HG02588 (cell line): ENCODE results near the gene CUEDC2.

ENCODE experiments used
- ATAC-seq: cut with Tn5 transposase; IDR thresholded peaks from one replicate; pipeline ENCODE4 v1.9.1; 2021; ENCODE audit warnings: mild to moderate bottlenecking, moderate library complexity; ENCODE audit not compliant: unreplicated experiment

CUEDC2 gene

DNA sequence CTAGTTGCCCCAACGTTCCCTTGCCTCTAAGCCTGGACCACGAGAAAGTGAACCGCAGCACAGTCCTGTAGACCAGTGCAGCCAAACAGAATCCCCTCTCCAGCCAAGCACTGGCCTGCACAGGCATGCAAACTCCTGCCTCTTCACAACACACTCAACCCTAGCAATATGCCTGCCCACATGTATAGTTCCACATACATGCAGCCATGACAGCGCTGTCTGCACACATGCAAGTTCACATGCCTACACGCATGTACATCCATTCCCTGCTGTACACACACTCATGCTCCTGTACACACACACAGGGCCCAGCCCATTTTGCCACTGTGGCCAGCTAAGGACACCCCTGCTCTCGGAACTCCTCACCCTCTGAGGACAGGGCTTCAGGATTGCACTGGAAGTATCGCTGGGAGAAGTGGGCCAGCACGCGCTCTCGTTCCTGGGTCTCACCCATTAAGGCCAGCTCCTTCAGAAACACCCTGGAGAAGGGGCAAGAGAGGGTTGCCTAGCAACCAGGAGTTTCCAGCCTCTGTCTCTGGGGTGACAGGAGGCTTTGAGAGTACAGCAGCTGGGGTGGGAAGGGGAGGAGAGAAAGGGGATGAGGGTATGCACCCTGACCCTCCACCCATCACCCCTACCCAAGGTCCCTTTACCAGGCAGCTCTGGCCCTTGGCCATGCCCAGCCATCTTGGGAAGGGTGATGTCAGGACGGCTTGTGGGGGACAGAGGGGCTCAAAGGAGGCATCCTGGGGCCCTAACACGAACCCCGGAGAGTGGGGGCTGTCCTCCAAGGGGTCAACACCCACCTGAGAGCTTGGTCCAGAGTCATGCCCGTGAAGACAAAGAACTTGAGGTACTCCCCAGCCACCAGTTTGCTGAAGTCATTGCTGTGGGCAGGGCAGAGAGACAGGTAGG lies 20.8 kb downstream of the CUEDC2 start:
- no peak for ATAC-seq

DNA sequence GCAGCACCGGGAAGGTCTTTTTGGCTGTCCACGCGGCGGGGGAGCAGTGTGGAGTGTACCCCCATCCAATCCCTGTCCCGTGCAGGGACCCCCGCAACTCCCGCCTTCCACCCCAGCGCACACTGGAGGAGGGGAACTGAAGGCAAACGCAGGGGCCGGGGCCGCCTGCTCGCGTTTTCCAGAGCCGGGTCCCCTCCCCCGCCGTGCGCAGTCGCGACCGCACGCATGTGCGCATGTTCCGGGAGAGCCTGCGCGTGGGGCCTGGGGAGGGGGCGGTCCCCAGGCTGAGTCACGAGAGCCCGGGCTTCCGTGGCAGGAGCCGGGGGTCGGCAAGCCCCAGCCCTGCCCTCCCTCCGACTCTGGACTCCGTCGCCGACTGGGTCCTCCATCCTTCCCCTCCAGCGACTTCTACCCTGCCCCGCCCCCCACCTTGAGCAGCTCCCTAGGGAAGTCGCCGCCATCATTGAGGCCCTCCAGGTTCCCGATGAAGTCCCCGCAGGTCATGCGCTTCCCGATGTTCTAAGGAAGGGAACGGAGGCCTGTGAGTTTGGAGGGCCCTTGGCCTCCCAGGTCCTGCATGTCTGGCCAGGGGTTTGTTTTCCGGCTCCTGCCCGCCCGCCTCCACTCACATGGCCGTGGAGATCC lies 21.8 kb downstream of the CUEDC2 start:
- ATAC-seq, result no peak

DNA sequence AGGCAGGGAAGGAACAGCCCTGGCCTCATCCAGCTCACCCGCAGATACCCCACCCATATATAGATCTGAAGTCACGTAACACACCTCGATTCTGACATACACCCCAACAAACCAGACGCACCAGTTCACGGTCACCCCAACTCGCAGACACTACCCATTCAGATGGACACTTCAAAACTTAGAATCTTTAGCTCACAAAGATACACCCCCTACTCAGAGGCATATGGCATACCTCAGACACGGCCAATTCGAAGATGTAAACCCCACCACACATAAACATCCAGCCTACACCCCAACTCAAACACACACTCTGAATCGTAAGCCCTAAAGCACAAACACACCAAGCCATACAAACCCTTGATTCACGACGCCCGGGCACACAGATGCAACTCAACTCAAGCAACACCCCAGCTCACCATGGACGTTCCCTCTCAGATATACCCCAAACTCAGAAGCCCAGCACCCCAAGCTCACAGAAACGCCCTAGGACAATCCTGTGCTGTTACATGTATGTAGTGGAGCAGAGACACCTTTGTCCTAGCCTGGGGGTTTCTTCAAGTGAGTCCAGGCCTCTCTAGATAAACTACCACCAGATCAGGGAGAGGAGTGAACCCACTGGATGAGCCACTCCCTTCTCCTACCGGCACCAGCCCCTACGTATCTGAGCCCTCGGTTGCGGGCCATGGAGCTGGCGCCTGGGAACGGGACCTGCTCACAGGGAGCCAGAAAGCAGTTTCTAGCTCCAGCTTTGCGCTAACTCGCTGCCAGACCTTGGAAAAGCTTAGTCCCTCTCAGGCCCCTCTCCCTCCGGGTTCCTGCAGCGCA lies 22.6 kb downstream of the CUEDC2 start:
- ATAC-seq, result no peak

GRCh38 chr10:102408728-102409603 lies 23.4 kb downstream of the CUEDC2 start:
- no peak for ATAC-seq

GRCh38 chr10:102408131-102408727 lies 24.1 kb downstream of the CUEDC2 start:
- no peak for ATAC-seq

- ATAC-seq, result no peak
Measured at GRCh38 chr10:102407425-102408130, 24.8 kb downstream of the CUEDC2 start.

DNA sequence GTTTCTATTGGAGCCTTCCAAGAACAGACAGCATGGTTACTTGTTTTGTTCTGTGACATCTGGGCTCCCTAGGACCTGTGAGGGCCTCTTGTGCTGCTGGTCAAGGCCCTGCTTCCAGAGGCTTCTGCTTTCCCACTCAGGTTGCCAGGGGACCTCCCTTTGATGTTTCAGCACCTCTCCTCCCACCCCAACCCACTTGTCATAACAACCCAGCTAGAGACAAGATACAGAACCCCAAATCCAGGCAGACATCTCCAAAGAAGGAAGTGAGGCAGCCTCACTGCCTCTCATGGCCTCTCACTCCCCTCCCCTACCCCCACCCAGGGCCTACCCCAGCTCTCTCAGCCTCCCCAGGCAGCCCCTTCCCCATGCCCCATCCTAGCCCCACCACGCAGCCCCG lies 25.6 kb downstream of the CUEDC2 start:
- no peak for ATAC-seq

DNA sequence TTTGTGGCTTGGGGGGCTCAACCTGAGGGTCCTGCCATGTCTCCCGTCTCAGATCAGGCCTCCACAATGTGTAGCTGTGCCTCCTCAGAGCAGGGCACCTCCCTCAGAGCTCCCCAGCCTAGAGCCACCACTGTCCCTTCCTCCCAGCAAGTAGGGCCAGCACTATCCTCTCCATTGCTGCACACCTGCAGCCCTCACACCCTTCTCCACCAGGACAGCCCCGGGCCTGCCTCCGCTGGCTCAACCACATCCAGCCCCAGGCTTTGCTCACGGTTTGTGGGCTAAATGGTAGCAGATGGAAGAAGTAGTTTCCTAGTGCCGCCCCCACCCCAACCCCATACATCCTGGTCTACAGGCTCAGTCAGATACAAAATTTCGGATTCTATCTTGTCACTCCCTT lies 26.7 kb downstream of the CUEDC2 start:
- ATAC-seq, result no peak

DNA sequence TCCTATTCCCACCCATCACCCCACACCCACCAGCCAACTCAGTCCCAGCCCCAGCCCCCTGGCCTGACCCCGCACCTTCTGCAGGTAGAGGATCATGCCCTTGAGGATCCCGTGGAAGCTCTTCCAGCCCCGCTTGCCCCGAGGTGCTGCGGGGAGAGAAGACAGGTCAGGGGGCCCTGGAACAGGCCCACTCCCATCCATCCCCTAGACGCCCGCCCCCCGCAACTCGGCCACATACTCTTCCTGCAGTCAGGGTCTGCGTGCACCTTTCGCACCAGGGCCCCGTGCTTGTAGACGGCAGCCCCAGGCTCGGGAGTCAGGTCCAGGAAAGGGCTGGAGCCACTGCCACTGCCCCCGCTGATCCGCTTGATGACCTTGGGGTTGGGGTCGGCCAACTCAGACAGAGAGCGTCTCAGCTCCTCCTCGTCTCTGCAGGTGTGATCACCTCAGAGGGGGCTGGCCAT lies 27.2 kb downstream of the CUEDC2 start:
- no peak for ATAC-seq

DNA sequence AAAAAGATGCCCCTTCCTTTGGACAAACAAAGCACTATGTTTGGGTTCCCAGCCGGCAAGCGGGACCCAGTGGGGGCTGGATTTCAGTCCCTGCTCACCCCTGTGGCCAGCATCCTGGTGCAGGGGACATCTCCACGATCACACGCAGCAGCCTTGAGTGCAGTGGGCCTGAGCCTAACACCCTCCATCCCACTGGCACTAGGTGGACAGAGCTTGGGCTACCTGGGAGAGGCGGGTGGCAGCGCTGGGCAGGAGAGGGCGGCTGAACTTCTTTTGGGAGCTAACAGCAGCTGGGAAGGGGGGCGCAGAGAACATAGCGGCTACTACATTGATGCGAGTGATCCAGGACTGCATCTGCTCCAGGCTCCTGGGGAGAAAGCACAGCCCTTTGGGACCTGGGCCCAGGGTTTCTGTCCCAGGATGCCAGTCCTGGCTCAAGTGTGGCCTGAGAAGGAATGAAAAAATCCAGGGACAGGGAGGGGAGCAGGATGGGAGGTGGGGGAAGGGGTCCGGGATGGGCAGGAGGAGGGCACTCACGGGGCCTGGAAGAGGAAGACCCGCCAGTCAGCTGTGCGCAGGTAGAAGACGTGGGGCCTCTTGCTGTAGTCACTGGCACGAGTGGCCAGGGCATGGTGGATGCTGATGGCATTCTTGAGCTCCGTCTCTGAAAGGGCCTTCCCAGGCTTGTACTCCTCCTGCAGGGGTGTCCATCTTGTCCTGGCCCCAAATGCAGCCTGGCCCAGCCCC lies 27.8 kb downstream of the CUEDC2 start:
- ATAC-seq, result no peak

- no peak for ATAC-seq
Measured at GRCh38 chr10:102403115-102403514, 29.3 kb downstream of the CUEDC2 start.

DNA sequence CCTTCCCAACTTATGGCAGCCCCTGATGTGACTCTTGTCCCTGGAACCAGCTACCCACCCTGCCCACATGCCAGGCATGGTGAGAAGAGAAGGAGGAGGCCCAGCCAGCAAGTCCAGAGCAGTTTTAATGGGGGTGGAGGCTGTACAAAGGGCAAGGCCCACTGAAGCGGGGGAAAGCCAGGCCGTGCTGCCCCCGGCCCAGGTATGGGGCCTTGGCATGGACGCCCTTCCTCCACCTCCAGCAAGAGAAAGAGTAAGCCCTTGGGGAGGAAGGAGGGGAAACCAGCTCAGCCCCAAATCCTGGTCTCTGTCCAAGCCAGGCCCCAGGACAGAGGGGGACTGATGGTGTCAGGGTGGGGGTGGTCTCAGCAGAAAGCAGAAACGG lies 29.9 kb downstream of the CUEDC2 start:
- no peak for ATAC-seq

GRCh38 chr10:102401735-102402511 lies 30.5 kb downstream of the CUEDC2 start:
- ATAC-seq, result no peak

DNA sequence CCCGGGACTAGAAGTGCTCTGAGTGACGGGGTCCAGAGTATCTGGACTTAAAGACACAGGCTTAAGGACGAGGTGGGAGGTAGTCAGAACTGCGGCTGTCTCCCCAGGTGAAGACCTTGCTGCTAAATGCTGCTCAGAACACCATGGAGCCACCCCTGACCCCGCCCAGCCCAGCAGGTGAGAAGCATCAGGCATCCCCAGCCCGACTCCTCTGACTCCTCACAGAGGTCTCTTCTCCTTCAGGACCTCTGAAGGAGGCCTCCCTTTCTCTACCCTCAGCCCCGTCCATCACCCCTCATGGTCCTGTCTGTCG lies 31.1 kb downstream of the CUEDC2 start:
- no peak for ATAC-seq

GRCh38 chr10:102400598-102401341 lies 31.6 kb downstream of the CUEDC2 start:
- ATAC-seq, result no peak

DNA sequence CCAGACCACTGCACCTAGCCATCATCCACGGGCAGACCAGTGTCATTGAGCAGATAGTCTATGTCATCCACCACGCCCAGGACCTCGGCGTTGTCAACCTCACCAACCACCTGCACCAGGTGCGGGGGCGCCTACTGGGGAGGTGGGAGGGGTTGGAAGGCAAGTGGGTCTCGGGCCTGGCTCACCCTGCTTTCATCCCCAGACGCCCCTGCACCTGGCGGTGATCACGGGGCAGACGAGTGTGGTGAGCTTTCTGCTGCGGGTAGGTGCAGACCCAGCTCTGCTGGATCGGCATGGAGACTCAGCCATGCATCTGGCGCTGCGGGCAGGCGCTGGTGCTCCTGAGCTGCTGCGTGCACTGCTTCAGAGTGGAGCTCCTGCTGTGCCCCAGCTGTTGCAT lies 32.3 kb downstream of the CUEDC2 start:
- no peak for ATAC-seq

GRCh38 chr10:102399217-102400021 lies 33.0 kb downstream of the CUEDC2 start:
- peak; percentile 44 for ATAC-seq
